Measurements from ENCODE around the gene SRGAP2C. TPM values are rescaled to one million over a fixed set of nuclear protein-coding genes. Genes with fewer than 3 reads are reported as not detected.
"Not testable (repeated sequence)": the region's sequence is repeated elsewhere in the genome, so short reads cannot be mapped to it uniquely, and the experiment has no call there.

Gene SRGAP2C
- total and polyA plus RNA-seq, 11 donors, result 2.2 to 23.2 (median 7.7) TPM

DNA sequence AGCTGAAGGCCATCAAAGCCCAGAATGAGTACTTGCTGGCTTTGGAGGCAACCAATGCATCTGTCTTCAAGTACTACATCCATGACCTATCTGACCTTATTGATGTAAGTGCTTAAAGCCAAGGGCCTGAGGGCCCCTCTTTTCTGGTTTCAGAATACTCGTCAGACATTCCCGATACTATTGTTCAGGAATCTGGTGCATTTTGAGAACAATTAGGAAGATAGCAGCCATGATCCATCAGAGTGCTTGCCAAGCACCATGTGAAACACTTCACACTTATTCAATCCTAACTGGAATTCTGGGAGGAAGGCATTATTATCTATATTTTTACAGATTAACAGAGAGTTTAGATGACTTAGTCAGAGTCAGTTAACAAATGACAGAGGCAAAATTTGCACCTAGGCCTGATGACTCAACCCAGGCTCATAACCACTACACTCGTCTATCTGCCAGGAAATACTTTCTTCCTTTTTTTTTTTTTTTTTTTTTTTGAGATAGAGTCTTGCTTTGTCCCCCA, 190.1 kb downstream of the SRGAP2C start:
- H3K4me3 ChIP-seq; H3K36me3 ChIP-seq; H3K27me3 ChIP-seq; H3K4me1 ChIP-seq; intact Hi-C loops (cut with DNase I); DNase-seq; H3K9me3 ChIP-seq; H3K27ac ChIP-seq: not testable (repeated sequence)
- 72 to 91% (median 87%) methylated on average over 2 of the region's 3 CpGs for WGBS, 4 donors
- peak in 1 of 4 donors; percentile 55 for ATAC-seq

DNA sequence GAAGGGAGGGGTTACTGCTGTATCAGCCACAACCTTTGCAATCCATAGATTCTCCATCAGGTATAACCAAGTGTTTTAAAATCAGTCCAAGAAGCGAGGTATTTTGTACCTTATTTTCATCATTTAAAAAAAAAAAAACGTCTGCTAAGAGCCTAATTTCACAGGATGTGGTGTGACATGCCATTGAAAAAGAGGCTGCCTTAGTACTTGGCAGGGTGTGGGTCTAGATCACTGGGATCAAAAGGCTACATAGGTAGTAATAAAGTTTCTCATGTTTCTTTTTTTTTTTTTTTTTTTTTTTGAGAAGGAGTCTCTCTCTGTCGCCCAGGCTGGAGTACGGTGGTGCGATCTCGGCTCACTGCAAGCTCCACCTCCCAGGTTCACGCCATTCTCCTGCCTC, 192.2 kb downstream of the SRGAP2C start:
- WGBS, 4 donors, result 93 to 100% (median 97%) methylated on average over 1 to 7 of the region's 7 CpGs
- H3K36me3 ChIP-seq; ATAC-seq; H3K27ac ChIP-seq; intact Hi-C loops (cut with DNase I); H3K27me3 ChIP-seq; H3K9me3 ChIP-seq; H3K4me3 ChIP-seq; H3K4me1 ChIP-seq; DNase-seq: not testable (repeated sequence)

DNA sequence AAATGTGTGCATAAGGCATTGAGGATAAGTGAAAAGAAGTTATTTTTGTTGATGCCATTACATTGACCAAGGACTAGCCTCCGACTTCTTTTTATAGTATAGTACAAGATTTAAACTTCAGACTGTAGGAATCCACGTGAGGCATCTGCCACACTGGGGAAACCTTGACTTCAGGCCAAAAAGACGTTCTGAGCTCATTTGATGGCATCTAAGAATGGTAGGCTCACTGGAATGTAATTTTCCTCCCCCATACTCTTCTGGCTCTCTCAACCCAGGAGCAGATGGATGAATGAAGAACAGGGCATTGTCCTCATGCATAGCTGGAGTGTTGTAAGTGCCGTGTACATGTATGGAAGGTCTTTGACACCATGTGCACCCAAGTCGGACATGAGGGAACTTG, 194.0 kb downstream of the SRGAP2C start:
- H3K27ac ChIP-seq; H3K36me3 ChIP-seq; ATAC-seq; intact Hi-C loops (cut with DNase I); H3K4me1 ChIP-seq; H3K4me3 ChIP-seq; DNase-seq; H3K9me3 ChIP-seq; H3K27me3 ChIP-seq: not testable (repeated sequence)
- WGBS, 4 donors, result 86 to 93% (median 90%) methylated on average over 4 to 5 of the region's 5 CpGs

DNA sequence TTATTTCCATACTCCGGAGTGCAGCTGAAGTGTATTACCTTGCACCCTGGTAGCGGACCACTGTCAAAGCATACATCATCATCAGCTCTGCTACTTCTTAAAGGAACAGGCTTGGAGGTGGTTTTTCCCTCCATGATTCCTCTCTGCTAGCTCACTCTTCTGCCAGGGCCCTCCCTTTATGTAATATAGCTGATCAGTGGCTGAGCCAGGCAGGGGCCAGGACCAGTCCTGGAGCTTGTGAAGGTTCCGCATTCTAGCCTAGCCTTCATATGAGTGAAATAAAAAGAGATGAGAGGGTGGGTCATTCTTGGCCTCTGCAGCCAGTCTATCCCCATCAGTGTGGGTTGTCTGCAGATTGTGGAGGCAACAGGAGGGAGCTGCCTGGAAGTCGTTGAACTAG, 200.0 kb downstream of the SRGAP2C start:
- 59 to 72% (median 65%) methylated on average over 3 of the region's 4 CpGs for WGBS, 4 donors
- intact Hi-C loops (cut with DNase I); DNase-seq; H3K9me3 ChIP-seq; H3K4me3 ChIP-seq; H3K36me3 ChIP-seq; H3K27me3 ChIP-seq; H3K4me1 ChIP-seq: not testable (repeated sequence)
- H3K27ac ChIP-seq, result peak overlapping the region in 5 of 12 donors; percentile 29 to 59 (median 56)
- peak; percentile 22 to 72 (median 62) for ATAC-seq

DNA sequence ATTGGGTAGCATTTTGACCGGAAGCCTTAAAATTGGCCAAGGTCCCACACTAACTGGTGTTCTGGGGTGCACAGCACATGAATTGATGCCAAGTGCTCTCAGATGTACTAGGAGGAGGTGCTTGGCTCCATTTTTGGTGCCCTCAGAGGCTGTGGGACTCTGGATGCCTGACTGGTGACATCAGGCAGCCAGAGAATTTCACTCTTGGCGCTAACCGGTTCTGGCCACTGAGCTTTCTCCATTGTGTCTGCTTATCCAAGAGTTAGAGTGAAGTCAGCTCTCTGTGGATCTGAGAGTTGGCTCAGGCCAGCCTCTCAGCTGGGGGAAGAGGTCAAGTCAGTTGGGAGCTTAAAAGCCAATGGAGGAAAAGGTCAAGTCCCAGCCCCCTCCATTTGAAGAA, 200.4 kb downstream of the SRGAP2C start:
- intact Hi-C loops (cut with DNase I); H3K36me3 ChIP-seq; DNase-seq; H3K27me3 ChIP-seq; H3K9me3 ChIP-seq; H3K4me1 ChIP-seq; H3K4me3 ChIP-seq: not testable (repeated sequence)
- no CpG with 5 or more reads among the region's 3 CpGs for WGBS, 4 donors
- H3K27ac ChIP-seq, result peak overlapping the region in 2 of 12 donors; percentile 29 to 63
- peak; percentile 91 to 96 (median 95) for ATAC-seq

DNA sequence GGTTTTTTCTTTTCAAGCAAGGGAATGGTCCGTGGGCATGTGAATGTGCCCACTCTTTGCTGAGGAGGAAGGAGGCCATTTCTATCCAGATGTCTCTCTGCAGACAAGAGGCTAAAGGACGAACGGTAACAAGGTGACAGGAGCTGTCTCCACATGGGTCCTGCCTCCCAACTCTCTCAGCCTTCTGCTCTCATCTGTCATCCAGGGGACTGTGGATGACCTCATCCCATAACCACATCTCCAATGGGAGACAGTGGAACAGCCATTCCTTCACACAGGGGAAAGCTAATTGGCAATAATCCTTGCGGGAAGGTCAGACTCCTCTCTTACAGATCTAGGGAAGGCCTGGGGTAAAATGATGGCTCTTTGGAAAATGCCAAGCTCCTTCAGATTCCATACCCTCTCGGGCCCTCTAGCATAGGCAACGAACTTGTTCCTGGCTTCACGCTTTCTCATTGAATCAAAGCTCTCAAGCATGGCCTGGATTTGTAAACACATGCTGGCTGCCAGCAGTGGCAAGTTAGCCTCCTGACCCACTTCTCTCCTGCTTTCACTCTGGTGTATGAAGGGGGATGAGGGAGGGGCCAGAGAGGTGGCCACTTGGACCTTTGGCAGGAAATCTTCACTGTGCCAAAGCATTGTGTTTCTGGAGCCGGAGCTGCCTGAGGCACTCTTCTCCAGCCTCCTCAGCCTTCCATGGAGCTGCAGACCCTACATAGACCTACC, 201.0 kb downstream of the SRGAP2C start:
- H3K4me1 ChIP-seq; H3K36me3 ChIP-seq; H3K27me3 ChIP-seq; H3K4me3 ChIP-seq; intact Hi-C loops (cut with DNase I); H3K9me3 ChIP-seq: not testable (repeated sequence)
- peak overlapping the region in 3 of 12 donors; percentile 37 to 63 (median 59) for H3K27ac ChIP-seq
- peak; percentile 34 to 58 (median 40) for ATAC-seq
- DNase-seq, result peak in 1 of 5 donors; percentile 24
- 29 to 51% (median 41%) methylated on average over 2 to 6 of the region's 8 CpGs for WGBS, 4 donors

DNA sequence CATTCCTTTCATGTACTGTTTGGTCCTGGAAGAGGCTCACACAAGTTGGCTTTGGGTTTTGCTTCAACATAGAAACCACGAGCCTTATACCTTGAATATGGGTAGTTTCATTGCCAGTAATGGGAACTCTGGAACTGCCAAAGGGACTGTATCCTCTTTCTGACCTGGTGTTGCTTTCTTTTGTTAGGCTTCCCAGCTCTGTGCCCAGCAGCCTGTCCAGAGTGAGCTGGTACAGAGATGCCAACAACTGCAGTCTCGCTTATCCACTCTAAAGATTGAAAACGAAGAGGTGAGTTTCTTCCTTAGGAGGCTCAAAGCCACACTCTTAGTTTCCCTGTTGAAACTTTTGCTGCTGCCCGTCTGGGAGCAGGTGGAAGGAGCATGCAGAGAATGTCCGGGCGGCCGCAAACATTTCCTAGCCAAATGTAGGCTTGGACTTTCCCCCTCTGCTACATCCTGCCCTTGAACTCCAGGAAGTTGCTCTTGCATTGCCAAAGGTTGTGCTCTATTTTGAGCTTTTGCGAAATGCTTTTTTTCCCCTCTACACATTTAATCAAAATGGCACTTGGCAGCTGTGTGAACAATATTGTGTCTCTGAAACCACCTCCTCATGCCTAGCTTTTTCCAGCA, 201.7 kb downstream of the SRGAP2C start:
- H3K27me3 ChIP-seq; H3K4me3 ChIP-seq; H3K9me3 ChIP-seq; H3K4me1 ChIP-seq; intact Hi-C loops (cut with DNase I); H3K27ac ChIP-seq; H3K36me3 ChIP-seq; DNase-seq: not testable (repeated sequence)
- WGBS, 4 donors, result no CpG with 5 or more reads among the region's 8 CpGs
- ATAC-seq, result peak; percentile 29 to 51 (median 41)

DNA sequence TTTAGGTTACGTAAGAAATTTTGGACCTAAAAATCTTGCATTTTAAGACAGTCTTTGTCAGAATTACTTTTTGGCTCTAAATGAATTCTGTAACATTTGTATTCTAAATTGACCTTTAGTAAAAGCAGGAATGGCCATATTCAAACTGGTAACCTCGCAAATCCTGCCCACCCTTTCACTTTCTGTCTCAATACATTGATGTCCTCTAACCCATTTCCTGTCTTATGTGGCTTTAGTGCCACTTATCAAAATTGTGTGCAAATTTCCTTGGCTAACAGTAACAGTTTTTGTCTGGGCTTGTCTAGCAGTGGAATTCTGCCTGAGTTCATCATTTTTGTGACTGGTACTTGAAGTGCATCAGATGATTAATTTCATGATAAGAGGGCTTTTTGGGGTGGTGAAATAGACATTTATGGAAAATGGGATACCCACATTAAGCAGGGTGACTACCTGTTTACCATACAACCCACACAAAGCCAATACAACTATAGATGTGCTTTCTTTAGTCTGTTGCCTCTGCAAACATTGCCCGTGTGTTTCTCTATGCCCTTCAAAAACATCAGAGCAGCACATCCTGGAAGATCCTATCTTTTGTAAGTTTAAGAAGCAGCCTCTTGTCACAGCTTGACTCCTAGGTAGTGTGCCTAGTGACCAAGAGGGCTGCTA, 205.3 kb downstream of the SRGAP2C start:
- H3K36me3 ChIP-seq; H3K9me3 ChIP-seq; ATAC-seq; intact Hi-C loops (cut with DNase I); H3K27ac ChIP-seq; DNase-seq; H3K4me1 ChIP-seq; H3K4me3 ChIP-seq; H3K27me3 ChIP-seq: not testable (repeated sequence)
- WGBS, 4 donors, result no CpG with 5 or more reads among the region's 3 CpGs

DNA sequence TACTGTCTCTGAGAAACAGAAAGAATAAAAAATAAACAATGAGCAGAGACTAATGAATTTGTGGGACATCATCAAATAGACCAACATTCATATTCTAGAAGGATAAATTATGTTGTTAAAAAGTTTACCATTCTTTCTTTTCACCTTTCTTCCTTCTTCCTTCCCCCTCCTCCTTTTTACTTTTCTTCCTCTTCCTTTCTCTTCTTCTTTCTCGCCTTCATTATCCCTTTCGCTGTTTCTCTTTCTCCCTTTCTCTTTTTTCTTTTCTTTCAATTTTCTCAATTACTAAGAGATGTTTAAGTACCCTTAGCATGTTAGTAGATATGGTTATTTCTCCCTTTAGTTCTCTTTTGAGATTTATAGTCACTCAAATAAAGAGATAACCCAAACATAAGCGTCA, 207.4 kb downstream of the SRGAP2C start:
- 97 to 100% (median 98%) methylated on average over 3 of the region's 3 CpGs for WGBS, 4 donors
- ATAC-seq, H3K9me3 ChIP-seq: not testable (repeated sequence)

DNA sequence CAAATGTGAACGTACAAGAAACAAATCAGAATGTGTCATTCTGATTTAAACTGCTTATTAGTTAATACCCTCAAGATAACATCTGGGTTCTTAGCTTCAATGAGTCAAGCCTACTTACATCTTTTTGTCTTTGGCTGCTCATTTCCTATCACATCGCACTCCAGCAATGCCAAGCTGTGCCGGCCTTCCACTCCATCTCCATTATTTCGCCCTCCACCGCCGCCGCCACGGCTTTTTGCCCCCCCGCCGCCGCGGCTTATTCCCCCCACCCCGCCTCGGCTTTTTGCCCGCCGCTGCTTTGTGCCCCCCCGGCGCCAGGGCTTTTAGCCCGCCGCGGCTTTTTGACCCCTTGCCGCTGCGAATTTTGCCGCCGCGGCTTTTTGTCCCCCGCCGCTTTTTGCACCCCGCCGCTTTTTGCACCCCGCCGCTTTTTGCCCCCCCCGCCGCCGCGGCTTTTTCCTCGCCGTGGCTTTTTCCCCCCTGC, 211.0 kb downstream of the SRGAP2C start:
- ATAC-seq; H3K27me3 ChIP-seq; intact Hi-C loops (cut with DNase I); H3K36me3 ChIP-seq; H3K9me3 ChIP-seq; H3K4me1 ChIP-seq: not testable (repeated sequence)
- DNase-seq, result peak; percentile 12 to 47 (median 25)
- Histone ChIP-seq H3K27ac (peak overlapping the region in 1 of 12 donors; percentile 69), H3K4me3 (peak overlapping the region in 11 of 12 donors; percentile 41 to 69 (median 58))
- WGBS, 4 donors, result 3 to 5% (median 4%) methylated on average over 26 to 38 of the region's 38 CpGs

More for the DNA sequence above, 207.4 kb downstream of the SRGAP2C start:
- DNase-seq; intact Hi-C loops (cut with DNase I); H3K27me3 ChIP-seq; H3K36me3 ChIP-seq; H3K4me1 ChIP-seq; H3K27ac ChIP-seq; H3K4me3 ChIP-seq: not testable (repeated sequence)
